Neutrophil (primary cell): ENCODE results near the gene MAPK9.
A peak's percentile ranks its signal among the peaks of the same experiment; 100 is the strongest.

Experiments used
- H3K27ac ChIP-seq: fragments of 200-600 bp; sonication (generic); 2 replicates; pipeline ENCODE4 v1.5.1; 2016; ENCODE audit warnings: mild to moderate bottlenecking, moderate library complexity
- H3K27me3 ChIP-seq: fragments of 200-600 bp; sonication (generic); 2 replicates; pipeline ENCODE4 v1.6.0; 2016; ENCODE audit warnings: mild to moderate bottlenecking
- H3K36me3 ChIP-seq: fragments of 200-600 bp; sonication (generic); 2 replicates; pipeline ENCODE4 v1.5.1; 2017
- H3K4me1 ChIP-seq, 2 experiments: fragments of 200-600 bp in 1 of 2; sonication (generic) in 1 of 2; 1 replicate in 1 of 2; 2 replicates in 1 of 2; pipeline versions ENCODE4 v1.5.1 to v1.6.1; 2013 to 2016; ENCODE audit warnings: low read depth in 1 of 2, low read length in 1 of 2, mild to moderate bottlenecking in 1 of 2, moderate library complexity in 1 of 2; ENCODE audit not compliant: control insufficient read depth in 1 of 2, insufficient read depth in 1 of 2
- H3K4me3 ChIP-seq, 2 experiments: fragments of 200-600 bp in 1 of 2; sonication (generic) in 1 of 2; 1 replicate in 1 of 2; 2 replicates in 1 of 2; pipeline ENCODE4 v1.5.1; 2013 to 2016; ENCODE audit warnings: low read depth in 1 of 2, low read length in 1 of 2, mild to moderate bottlenecking in 1 of 2, moderate library complexity in 1 of 2
- H3K9me3 ChIP-seq: fragments of 200-600 bp; sonication (generic); 2 replicates; pipeline ENCODE4 v1.5.1; 2016
- TF ChIP-seq, protein P1 (sequence below): fragments of 200-600 bp; sonication (generic); IDR thresholded peaks from 2 replicates; pipeline ENCODE4 v1.5.1; 2016; ENCODE audit warnings: antibody characterized with exemption

The MAPK9 gene

DNA sequence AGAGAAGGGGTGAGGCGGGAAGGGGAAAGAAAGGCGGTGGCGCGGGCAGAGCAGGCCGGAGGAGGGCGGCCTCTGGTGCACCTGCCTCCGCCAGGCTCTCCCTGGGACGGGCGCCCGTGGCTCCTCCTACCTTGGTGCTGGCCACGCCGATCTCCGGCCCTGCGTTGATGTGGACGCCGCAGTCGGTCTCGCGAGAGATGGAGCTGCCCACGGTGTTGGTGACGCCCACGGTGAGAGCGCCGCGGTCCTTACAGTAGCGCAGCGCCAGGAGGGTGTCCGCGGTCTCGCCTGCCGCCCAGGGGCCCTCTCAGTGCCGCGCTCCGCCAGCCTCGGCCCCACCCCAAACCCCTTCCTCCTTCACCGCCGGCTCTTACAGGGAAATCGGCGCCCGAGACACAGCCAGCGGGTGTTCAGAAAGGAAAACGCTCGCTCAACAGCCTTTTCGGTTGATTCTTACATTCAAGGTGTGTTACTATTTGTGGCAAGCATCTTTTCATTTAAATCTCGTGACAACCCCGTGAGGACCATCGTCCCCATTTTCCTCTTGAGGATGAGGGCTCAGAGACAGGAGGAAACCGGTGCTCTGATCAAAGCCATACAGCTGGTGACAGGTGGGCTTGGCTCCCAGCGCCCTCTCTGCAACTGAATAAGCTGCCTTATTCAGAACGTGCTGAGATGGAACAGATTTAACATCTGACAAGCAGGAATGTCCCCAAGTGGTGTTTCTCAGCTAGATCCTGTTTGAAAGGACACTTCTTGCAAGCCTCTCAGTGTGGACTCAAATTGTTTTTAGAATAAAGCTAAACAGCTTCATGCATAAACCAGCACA is 22.0 kb upstream of the MAPK9 start:
- peaks cover 17% of the 10 kb centered on the region for H3K27me3 ChIP-seq
- no peaks in the 10 kb centered on the region for H3K9me3 ChIP-seq
- no peaks in the 10 kb centered on the region for H3K4me1 ChIP-seq
- peak overlapping the region; percentile 5 to 53 for H3K4me3 ChIP-seq
- TF ChIP-seq, protein P1, sequence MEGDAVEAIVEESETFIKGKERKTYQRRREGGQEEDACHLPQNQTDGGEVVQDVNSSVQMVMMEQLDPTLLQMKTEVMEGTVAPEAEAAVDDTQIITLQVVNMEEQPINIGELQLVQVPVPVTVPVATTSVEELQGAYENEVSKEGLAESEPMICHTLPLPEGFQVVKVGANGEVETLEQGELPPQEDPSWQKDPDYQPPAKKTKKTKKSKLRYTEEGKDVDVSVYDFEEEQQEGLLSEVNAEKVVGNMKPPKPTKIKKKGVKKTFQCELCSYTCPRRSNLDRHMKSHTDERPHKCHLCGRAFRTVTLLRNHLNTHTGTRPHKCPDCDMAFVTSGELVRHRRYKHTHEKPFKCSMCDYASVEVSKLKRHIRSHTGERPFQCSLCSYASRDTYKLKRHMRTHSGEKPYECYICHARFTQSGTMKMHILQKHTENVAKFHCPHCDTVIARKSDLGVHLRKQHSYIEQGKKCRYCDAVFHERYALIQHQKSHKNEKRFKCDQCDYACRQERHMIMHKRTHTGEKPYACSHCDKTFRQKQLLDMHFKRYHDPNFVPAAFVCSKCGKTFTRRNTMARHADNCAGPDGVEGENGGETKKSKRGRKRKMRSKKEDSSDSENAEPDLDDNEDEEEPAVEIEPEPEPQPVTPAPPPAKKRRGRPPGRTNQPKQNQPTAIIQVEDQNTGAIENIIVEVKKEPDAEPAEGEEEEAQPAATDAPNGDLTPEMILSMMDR = no peak
- H3K36me3 ChIP-seq = no peaks in the 10 kb centered on the region
- H3K27ac ChIP-seq = peak overlapping the region; percentile 21

GRCh38 chr5:180311216-180311615 is 19.3 kb upstream of the MAPK9 start:
- TF ChIP-seq, protein P1 = no peak
- H3K4me1 ChIP-seq = no peaks in the 10 kb centered on the region
- peaks cover 7% of the 10 kb centered on the region for H3K27me3 ChIP-seq
- no peaks in the 10 kb centered on the region for H3K9me3 ChIP-seq
- H3K27ac ChIP-seq = no peak overlapping the region
- H3K36me3 ChIP-seq = no peaks in the 10 kb centered on the region
- no peak overlapping the region for H3K4me3 ChIP-seq

GRCh38 chr5:180306796-180307195 is 14.9 kb upstream of the MAPK9 start:
- H3K27me3 ChIP-seq = peaks cover 2% of the 10 kb centered on the region
- H3K9me3 ChIP-seq = no peaks in the 10 kb centered on the region
- H3K27ac ChIP-seq = no peak overlapping the region
- H3K4me1 ChIP-seq = no peaks in the 10 kb centered on the region
- no peaks in the 10 kb centered on the region for H3K36me3 ChIP-seq
- no peak overlapping the region for H3K4me3 ChIP-seq
- TF ChIP-seq, protein P1 = no peak

DNA sequence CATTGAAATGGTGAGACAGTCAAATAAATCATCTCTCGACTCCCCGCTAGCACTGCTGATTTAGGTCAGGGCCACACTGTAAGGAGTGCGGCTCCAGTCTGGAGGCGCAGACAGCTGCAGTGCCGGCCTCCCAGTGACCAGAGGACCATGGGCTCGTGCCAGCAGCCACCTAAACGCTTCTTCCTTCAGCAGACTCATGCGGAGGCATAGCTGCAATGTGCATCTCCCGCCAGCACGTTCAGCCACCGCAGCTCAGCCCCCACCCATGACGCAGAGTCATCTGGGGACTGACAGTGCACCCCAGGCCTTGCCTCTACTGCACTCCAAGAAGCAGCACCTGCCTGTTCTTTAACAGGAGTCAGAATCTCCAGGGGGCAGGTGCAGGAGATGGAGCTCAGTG is 13.6 kb upstream of the MAPK9 start:
- peaks cover 13% of the 10 kb centered on the region for H3K27me3 ChIP-seq
- no peak overlapping the region for H3K27ac ChIP-seq
- no peak overlapping the region for H3K4me3 ChIP-seq
- no peaks in the 10 kb centered on the region for H3K36me3 ChIP-seq
- TF ChIP-seq, protein P1 = no peak
- H3K9me3 ChIP-seq = no peaks in the 10 kb centered on the region
- no peaks in the 10 kb centered on the region for H3K4me1 ChIP-seq

- no peak overlapping the region for H3K4me3 ChIP-seq
- peaks cover 21% of the 10 kb centered on the region for H3K27me3 ChIP-seq
- H3K9me3 ChIP-seq = no peaks in the 10 kb centered on the region
- no peaks in the 10 kb centered on the region for H3K36me3 ChIP-seq
- no peak overlapping the region for H3K27ac ChIP-seq
- TF ChIP-seq, protein P1 = no peak
- no peaks in the 10 kb centered on the region for H3K4me1 ChIP-seq
Measured at GRCh38 chr5:180304431-180305375, 12.8 kb upstream of the MAPK9 start.
